Muscle of arm (tissue), 14 donors: ENCODE data around the gene MYOZ1. TPM values are rescaled to one million over a fixed set of nuclear protein-coding genes. Genes with fewer than 3 reads are reported as not detected.
A peak's percentile ranks its signal among the peaks of the same experiment; 100 is the strongest.
"Not testable (repeated sequence)": the region's sequence is repeated elsewhere in the genome, so short reads cannot be mapped to it uniquely, and the experiment has no call there.

Experiments used
- DNase-seq: peaks from one replicate; pipeline ENCODE4 v3.0.0-alpha.2; 2013
- long read RNA-seq, 11 donors: transcript quantifications; one replicate each; lab custom pipeline, GENCODE V29; 2026
- polyA plus RNA-seq, 12 donors: library from polyadenylated mRNA; unstranded; fragments of 120-200 nt; gene quantifications; one replicate each; pipeline ENCODE4 v1.2.1, GENCODE V29; 2013; ENCODE audit not compliant: insufficient read length in 12 of 12

Gene MYOZ1, protein sequence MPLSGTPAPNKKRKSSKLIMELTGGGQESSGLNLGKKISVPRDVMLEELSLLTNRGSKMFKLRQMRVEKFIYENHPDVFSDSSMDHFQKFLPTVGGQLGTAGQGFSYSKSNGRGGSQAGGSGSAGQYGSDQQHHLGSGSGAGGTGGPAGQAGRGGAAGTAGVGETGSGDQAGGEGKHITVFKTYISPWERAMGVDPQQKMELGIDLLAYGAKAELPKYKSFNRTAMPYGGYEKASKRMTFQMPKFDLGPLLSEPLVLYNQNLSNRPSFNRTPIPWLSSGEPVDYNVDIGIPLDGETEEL
- 100 to 1,000 TPM in 11 of 12 donors, not detected in 1; 153 to 885 (median 515) TPM for polyA plus RNA-seq
- long read RNA-seq, donor 1: 0 reads
- long read RNA-seq, donor 2, transcript MYOZ1-201 (6 exons, 1,541 nt): major isoform, 279 of 671 reads
- long read RNA-seq, donor 2, partial matches to known transcripts: 314 of 671 reads
- long read RNA-seq, donor 2, other reads (novel, unspliced or antisense): 78 of 671 reads
- long read RNA-seq, donor 3, transcript MYOZ1-201 (6 exons, 1,541 nt): major isoform, 100 of 354 reads
- long read RNA-seq, donor 3, partial matches to known transcripts: 211 of 354 reads
- long read RNA-seq, donor 3, other reads (novel, unspliced or antisense): 43 of 354 reads
- long read RNA-seq, donor 4, transcript MYOZ1-201 (6 exons, 1,541 nt): major isoform, 94 of 301 reads
- long read RNA-seq, donor 4, partial matches to known transcripts: 178 of 301 reads
- long read RNA-seq, donor 4, other reads (novel, unspliced or antisense): 29 of 301 reads
- long read RNA-seq, donor 5: 0 reads
- long read RNA-seq, donor 6, transcript MYOZ1-201 (6 exons, 1,541 nt): major isoform, 84 of 236 reads
- long read RNA-seq, donor 6, partial matches to known transcripts: 119 of 236 reads
- long read RNA-seq, donor 6, other reads (novel, unspliced or antisense): 33 of 236 reads
- long read RNA-seq, donor 7, transcript MYOZ1-201 (6 exons, 1,541 nt): major isoform, 62 of 223 reads
- long read RNA-seq, donor 7, partial matches to known transcripts: 127 of 223 reads
- long read RNA-seq, donor 7, other reads (novel, unspliced or antisense): 34 of 223 reads
- long read RNA-seq, donor 8, transcript MYOZ1-201 (6 exons, 1,541 nt): major isoform, 284 of 893 reads
- long read RNA-seq, donor 8, partial matches to known transcripts: 542 of 893 reads
- long read RNA-seq, donor 8, other reads (novel, unspliced or antisense): 67 of 893 reads
- long read RNA-seq, donor 9, transcript MYOZ1-201 (6 exons, 1,541 nt): major isoform, 85 of 240 reads
- long read RNA-seq, donor 9, partial matches to known transcripts: 138 of 240 reads
- long read RNA-seq, donor 9, other reads (novel, unspliced or antisense): 17 of 240 reads
- long read RNA-seq, donor 10, transcript MYOZ1-201 (6 exons, 1,541 nt): major isoform, 272 of 878 reads
- long read RNA-seq, donor 10, partial matches to known transcripts: 539 of 878 reads
- long read RNA-seq, donor 10, other reads (novel, unspliced or antisense): 67 of 878 reads
- long read RNA-seq, donor 11, transcript MYOZ1-201 (6 exons, 1,541 nt): major isoform, 79 of 225 reads
- long read RNA-seq, donor 11, partial matches to known transcripts: 126 of 225 reads
- long read RNA-seq, donor 11, other reads (novel, unspliced or antisense): 20 of 225 reads

DNA sequence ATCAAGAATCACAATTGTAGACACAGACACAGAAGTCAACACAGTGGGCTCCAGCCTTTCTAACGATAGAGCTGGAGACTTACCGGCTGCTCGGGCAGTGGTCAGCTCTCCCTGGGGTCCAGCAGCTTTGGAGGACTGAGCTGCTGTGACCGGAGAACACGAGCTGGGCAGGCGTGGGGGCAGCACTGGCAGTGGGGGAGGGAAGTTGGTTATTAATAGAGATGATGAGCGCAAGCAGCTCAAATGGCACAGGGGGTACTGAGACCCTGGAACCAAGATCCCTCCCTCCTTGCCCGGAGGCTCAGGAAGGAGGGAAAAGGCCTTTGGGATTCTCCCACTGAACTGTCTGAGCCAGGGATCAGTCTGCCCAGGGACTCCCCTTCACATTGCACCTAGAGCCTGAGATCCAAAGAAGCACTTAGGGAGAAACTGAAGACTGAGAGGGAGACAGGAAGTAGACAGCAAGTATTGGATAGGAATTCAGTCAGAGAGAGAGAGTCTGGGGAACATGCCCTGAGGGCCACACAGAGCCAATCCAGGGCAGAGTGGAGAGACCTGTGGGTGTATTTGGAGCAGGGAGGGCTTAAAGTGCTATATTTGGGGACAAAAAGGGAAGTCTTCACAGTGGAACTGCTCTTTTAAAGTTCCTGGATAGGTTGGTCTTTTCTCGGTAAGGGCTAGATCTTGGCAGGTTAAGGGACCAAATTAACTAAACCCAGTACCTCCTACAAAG lies at the start of gene MYOZ1:
TSS of gene MYOZ1 (minus strand) at position 147 of the 733 bp plus-strand sequence. CDS start 1,457 bp downstream, outside the sequence.
- no peak for DNase-seq

DNA sequence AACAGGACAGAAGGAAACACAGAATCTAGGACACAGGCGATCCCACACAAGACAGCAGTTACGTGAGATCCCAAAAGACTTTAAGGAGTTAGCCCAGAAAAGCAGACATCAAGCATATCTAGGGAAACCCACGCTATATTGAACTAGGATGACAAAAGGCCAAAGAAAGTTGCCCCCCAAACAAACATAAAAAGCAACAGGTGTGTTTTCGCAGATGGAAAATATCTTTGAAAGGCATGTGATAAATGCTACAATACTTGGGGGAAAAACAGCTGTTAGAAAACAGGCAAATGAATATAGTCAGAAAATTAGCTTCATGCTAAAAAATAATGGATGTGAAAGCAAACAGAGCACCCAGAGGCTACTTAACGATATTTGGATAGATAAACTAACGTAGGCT lies 49.5 kb upstream of the MYOZ1 start:
- not testable (repeated sequence) for DNase-seq

DNA sequence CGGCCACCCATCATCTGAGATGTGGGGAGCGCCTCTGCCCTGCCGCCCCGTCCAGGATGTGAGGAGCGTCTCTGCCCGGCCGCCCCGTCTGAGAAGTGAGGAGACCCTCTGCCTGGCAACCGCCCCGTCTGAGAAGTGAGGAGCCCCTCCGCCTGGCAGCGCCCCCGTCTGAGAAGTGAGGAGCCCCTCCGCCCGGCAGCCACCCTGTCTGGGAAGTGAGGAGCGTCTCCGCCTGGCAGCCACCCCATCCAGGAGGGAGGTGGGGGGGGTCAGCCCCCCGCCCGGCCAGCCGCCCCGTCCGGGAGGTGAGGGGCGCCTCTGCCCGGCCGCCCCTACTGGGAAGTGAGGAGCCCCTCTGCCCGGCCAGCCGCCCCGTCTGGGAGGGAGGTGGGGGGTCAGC lies 48.3 kb upstream of the MYOZ1 start:
- not testable (repeated sequence) for DNase-seq

DNA sequence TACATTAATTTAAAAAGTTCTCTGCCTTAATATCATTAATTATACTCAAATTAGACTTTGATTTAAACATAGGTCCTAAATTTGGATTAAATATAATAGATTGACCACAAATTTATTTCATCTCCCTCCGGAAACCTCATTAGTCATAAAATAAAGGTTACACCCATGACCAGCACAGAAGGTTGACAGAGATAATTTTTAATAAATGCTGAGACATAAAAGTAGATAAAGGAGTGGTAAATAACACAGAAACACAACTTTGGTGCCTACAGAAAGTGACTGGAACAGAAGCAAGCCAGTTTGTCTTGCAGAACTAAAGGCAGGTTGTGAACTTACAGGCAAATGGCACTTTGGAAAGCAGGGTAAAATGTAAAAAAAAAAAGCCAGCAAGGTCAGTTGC lies 46.4 kb upstream of the MYOZ1 start:
- not testable (repeated sequence) for DNase-seq

DNA sequence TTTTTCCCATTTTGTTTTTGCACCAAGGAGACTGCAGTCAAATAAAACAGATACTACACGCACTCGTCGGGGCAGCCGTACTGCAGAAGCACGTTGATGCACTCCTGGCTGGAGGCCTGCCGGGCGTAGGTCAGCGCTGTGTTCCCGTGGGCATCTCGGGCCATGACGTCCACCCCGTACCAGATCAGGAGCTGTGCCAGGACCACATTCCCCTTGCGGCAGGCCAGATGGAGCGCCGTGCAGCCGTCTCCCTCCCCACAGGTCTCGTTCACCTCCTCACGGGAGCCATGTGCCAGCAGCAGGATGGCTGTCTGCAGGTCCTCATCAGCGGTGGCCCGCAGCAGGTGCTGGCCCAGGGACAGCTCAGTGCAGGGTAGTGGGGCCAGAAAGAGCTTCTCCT lies 33.3 kb upstream of the MYOZ1 start:
- DNase-seq: not testable (repeated sequence)

DNA sequence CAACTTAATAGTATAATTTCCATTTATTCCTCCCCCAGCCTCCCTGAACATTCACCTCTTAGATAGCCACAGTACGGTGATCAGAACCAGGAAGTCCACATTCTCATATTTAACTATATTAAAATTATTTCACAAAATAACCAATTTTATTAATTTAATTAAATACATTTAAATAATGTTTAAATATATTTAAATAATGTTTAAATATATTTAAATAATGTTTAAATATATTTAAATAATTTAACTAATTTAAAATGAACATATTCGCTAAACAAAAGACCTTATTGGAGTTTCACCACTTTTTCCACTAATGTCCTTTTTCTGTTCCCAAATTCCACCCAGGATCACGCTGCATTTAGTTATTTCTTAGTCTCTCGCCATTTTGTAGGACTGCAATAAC lies 27.1 kb upstream of the MYOZ1 start:
- not testable (repeated sequence) for DNase-seq

DNA sequence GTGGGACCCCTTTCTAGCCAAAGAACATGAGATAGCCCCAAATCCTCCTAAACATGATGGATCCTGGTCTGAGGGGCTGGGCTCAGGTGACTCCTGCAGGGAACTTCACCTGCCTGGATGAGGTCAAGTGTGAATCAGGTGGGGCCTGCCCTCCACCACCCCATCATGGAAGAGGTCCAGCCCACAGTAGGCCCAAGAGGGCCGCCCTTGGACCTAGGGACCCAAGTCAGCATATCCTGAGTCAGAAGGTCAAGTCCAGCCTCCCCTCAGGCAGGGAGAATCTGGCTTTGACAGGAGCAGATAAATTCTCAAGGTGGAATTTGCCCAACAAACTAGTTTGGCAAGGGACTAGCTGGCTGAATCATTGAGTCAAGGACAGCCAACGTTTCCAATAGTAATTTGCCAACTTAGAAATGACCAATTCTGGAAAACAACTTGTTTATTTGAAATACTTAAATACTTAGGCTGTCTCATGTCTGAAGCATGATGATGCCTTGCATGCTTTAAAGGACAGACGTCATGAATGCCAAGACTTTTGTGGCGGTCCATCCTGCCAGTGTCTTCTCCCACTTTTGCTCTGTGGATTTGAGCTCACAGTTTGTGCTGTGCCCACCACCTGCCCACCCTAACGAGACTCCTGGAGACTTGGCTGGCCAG lies 25.0 kb upstream of the MYOZ1 start:
- DNase-seq: not testable (repeated sequence)

DNA sequence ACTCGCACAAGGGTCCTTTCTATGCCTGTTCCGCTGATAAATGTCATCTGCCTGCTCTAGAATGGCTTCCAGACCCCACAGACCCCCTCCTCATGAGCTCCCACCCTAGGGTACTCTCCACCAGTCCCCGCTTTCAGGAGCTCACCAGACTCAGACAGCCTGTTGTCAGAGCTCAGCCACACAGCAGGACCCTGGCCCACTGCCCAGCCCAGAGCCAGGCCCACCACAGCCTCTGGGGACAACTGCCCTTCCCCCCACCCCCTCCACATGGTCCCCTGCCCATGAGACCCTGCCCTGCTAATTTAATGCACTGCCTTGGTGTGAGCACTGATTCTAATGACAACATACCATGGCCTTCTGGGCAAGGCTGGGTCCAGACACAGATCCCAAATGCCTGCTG lies 24.3 kb upstream of the MYOZ1 start:
- not testable (repeated sequence) for DNase-seq

DNA sequence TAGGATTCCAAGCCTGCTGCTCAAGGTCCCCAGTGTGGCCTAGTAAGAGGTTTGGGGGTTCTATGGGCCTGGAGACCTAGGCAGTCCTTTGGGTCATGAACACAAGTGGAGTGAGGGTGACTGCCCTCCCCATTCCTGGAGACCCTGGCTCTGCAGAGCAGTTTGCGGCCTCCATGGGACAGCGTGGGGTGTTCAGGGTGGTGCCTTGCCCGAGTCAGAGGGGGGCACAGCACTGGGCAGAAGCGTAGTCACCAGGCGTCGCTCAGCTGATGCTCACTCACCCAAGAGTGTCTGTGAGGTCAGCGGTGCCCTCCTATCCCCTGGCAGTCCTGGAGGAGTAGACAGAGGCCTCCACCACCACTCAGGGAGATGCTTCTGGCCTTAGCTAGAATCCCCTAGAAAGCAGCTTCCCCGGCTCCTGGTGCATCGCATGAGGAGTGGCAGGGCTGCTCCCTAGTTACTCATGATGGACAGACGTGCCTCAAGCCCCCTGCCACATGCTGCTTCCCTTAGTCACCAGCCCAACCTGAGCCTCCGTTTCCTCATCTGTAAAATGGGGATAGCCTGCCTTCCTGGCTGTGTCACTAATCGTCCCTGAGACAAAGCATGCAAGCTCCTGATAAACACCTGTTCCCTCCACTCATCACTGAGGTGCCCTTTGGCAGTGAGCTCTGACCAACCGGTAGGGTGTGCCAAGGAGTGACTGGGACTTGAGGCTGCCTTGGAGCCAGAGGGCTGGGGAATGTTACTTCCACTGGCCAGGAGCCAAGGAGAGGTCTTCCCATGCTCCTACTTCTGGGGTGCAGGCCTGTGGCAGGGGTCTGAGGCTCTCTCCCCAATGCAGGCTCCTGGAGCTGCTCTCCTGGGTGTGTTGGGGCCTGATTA lies 23.1 kb upstream of the MYOZ1 start:
- DNase-seq: not testable (repeated sequence)

DNA sequence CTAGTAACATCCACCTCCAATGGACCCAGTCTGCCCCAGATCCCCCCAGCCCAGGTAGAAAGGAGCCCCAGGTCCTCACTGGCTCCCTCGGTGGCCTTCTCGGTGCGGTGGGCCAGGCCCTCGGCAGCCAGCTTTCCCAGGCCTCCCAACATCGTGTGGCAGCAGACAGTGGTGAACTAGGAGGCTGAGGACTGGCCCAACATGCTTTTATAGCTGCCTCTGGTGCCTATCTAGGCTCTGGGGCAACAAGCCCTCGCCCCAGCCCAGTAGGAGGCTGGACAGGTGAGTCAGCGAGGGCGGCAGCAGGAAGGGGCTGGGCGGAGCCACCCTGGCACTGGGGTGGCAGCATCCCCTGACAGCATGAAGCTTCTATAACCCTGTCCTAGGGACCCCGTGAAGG lies 22.3 kb upstream of the MYOZ1 start:
- not testable (repeated sequence) for DNase-seq

DNA sequence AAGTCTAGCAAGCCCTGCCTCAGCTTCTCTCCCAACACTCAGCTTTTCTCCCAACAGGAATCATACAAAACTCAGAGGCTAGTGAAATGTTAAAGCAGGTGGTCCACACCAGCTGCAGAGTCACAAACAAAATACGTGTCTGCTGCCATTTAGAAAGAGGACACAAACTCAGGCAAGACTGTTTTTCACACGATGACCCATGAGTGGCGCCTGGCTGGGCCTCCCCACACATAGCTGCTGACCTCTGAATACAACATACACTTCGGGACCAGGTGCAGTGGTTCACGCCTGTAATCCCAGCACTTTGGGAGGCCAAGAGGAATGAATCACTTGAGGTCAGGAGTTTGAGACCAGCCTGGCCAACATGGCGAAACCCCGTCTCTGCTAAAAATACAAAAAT lies 21.4 kb upstream of the MYOZ1 start:
- not testable (repeated sequence) for DNase-seq

DNA sequence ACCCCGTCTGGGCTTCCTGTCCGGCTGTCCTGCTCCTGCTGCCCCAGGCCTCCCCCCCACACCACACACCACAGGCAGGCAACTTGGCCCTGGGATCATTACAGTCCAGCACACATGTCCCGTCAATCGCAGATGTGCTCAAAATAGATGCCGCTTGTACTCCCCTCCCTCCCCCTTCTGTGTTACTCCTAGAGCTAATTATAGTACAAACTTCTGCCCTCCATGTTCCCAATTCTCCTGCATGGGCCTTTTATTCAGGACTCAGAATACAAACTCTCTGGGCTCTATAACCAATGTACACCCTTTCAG lies 14.7 kb upstream of the MYOZ1 start, which contains the start of gene SYNPO2L:
TSS of gene SYNPO2L (minus strand) at position 40 of the 309 bp plus-strand sequence. CDS start 107 bp downstream, outside the sequence.
- peak; percentile 51 for DNase-seq

DNA sequence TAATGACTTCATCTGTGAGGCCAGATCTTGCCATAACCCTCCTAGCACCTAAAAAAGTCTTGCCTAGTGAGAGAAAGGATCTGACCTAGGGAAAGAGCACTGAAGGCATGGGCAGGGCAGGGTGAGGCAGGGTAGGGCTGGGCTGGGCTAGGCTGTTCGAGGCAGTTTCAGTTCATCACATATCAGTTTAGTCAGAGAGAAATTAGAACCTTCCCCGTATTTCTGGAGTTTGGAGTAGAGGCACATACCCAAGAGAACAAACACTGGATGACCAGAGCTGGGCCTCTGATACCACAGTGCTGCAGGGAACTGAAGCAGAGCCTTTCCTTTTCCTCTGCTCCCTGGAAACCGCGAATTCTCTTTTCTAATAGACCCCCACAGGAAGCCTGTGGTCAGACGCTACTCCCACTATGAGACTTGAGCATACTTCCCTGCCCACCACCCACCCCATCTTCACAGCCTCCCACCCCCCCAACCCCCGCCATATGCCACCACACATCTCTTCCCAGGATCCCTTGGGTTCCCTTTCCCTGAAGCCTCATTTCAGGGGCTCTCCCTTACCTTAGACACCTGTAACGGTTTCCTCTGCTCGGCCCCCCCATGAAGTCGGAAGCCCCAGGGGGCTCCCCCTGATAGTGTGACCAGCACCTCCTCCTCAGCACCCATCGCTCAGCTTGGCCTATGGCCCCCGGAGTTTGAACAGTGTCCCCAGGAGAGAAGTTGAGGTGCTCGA lies 14.1 kb upstream of the MYOZ1 start:
- DNase-seq: no peak

DNA sequence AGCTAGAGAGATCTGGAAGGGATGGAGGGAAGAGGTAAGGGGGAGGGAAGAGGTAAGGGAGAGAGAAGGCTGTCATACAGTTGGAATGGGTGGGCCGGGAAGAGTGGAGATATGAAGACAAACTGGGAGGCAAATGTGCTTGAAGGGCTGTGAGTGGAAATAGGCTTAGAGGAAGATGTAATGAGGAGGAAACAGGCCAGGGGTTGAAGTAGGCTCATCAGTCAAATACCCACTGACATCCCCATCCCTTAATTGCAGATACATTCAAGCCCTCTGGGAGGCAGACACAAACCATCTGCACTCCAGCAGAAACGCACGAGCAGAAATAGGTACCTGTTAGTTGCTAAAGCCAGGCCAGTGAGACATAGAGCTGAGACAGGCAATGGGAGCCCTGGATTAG lies 12.4 kb upstream of the MYOZ1 start:
- DNase-seq: no peak

DNA sequence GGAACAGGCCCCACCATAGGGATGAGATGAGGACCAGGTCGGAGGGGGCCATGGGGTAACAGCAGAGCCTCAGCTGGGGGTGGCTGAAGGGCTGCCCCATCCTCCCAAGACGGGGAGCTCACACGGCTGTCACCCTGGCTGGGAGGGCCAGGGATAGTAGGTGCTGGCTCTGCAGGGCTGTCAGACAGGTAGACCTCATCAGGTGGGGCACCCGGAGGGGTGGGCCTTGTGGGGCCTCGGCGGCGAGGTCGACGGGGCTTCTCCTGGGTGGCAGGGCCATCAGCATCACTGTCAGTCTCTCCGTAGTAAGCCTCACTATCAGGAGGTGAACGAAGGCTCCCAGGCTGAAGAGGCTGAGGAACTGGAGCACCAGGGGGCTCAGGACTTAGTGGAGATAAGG lies 11.9 kb upstream of the MYOZ1 start:
- DNase-seq: no peak

DNA sequence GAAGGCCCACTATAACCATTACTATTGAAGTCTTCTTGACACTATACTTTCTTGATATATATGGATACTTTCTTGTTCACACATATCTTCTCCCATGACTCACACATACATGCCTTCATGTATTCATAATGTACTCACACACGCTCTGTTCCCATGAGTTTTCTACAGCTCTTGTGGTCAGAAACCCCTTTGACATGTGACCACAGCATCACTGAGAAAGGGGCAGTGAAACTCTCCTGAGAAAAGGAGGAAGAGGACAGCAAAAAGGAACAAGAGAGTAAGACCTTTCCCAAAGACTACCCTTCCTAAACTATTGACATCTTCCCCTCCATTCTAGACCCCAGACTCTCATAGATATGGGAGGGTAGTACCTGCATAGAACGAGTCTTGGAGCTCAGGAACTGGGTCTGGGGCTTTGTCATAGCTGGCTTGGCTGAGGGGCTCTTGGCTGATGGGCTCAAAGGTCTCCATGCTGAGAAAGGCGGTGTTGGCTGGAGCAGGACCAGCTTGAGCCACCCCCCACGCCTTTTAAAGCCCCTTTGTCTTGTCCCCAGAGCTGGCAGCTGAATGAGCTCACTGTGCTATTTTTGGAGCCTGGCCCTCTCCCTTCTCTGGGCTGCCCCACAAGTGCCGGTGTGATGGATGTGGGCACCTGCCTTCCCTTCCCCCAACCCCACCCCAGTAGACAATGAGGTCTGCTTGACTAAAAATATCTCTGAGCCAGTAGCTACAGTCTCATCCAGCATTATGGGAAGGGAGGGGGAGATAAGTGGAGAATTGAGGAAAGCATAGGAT lies 9.5 kb upstream of the MYOZ1 start:
- DNase-seq: peak; percentile 55
